Measurements from ENCODE around the gene C17orf78. TPM values are rescaled to one million over a fixed set of nuclear protein-coding genes. Genes with fewer than 3 reads are reported as not detected.

Gene C17orf78
- total and polyA plus RNA-seq, 2 of the 13 experiments (the other 11 are each of a cell fraction or from before 2014, with no cell fraction given): not detected

- TF ChIP-seq, protein P1, sequence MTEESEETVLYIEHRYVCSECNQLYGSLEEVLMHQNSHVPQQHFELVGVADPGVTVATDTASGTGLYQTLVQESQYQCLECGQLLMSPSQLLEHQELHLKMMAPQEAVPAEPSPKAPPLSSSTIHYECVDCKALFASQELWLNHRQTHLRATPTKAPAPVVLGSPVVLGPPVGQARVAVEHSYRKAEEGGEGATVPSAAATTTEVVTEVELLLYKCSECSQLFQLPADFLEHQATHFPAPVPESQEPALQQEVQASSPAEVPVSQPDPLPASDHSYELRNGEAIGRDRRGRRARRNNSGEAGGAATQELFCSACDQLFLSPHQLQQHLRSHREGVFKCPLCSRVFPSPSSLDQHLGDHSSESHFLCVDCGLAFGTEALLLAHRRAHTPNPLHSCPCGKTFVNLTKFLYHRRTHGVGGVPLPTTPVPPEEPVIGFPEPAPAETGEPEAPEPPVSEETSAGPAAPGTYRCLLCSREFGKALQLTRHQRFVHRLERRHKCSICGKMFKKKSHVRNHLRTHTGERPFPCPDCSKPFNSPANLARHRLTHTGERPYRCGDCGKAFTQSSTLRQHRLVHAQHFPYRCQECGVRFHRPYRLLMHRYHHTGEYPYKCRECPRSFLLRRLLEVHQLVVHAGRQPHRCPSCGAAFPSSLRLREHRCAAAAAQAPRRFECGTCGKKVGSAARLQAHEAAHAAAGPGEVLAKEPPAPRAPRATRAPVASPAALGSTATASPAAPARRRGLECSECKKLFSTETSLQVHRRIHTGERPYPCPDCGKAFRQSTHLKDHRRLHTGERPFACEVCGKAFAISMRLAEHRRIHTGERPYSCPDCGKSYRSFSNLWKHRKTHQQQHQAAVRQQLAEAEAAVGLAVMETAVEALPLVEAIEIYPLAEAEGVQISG (CRISPR knock-in tag; IDR thresholded peaks at IDR 0.05): no peak
- TF ChIP-seq NFRKB (IDR thresholded peaks at IDR 0.05): no peak
- TF ChIP-seq STAT6 (CRISPR knock-in tag; IDR thresholded peaks at IDR 0.05; ENCODE audit: borderline replicate concordance): no peak
- no peak for TF ChIP-seq MIXL1 (CRISPR knock-in tag; IDR thresholded peaks at IDR 0.05)
- no peak for TF ChIP-seq ZNF589 (CRISPR knock-in tag; conservative IDR thresholded peaks at IDR 0.05)
- no peak for TF ChIP-seq ATF6 (CRISPR knock-in tag; conservative IDR thresholded peaks at IDR 0.05)
- no peak for TF ChIP-seq ZBTB7A (CRISPR knock-in tag; IDR thresholded peaks at IDR 0.05)
- TF ChIP-seq ZNF703 (CRISPR knock-in tag; IDR thresholded peaks at IDR 0.05; ENCODE audit: borderline replicate concordance): no peak
- no peak for TF ChIP-seq ZNF570 (CRISPR knock-in tag; IDR thresholded peaks at IDR 0.05; ENCODE audit: borderline replicate concordance)
- 0 out of 2 replicates have a peak, but pooled peaks have one; percentile 28 for TF ChIP-seq POGZ (CRISPR knock-in tag; IDR thresholded peaks at IDR 0.05)
- TF ChIP-seq KDM2A (CRISPR knock-in tag; IDR thresholded peaks at IDR 0.05; ENCODE audit: borderline replicate concordance, low read depth): no peak
- TF ChIP-seq, protein P2, sequence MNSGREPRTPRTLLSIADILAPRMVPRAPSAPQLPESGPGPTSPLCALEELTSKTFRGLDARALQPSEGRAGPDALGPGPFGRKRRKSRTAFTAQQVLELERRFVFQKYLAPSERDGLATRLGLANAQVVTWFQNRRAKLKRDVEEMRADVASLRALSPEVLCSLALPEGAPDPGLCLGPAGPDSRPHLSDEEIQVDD (CRISPR knock-in tag; IDR thresholded peaks at IDR 0.05; ENCODE audit: borderline replicate concordance): no peak
- TF ChIP-seq ATF7 (IDR thresholded peaks at IDR 0.05): no peak
- no peak for TF ChIP-seq ATF7 (CRISPR knock-in tag; IDR thresholded peaks at IDR 0.05)
- no peak for TF ChIP-seq MXD4 (CRISPR knock-in tag; IDR thresholded peaks at IDR 0.05)
- TF ChIP-seq EEA1 (CRISPR knock-in tag; IDR thresholded peaks at IDR 0.05; ENCODE audit: borderline replicate concordance): no peak
- TF ChIP-seq IKZF4 (CRISPR knock-in tag; IDR thresholded peaks at IDR 0.05; ENCODE audit: borderline replicate concordance, low read depth, not compliant biosample characterization): no peak
- TF ChIP-seq HNRNPK (IDR thresholded peaks at IDR 0.05; ENCODE audit: low read depth, low read length, poor library complexity, severe bottlenecking): no peak
- TF ChIP-seq ZNF263 (CRISPR knock-in tag; IDR thresholded peaks at IDR 0.05): no peak
- peak; percentile 14; the same call in 1 of the 2 replicates for TF ChIP-seq CEBPB (IDR thresholded peaks at IDR 0.05; ENCODE audit: borderline replicate concordance, low read depth, low read length)
- TF ChIP-seq ZKSCAN1 (IDR thresholded peaks at IDR 0.05; ENCODE audit: low read length): no peak
These were observed 33.2 kb upstream of the C17orf78 start (continued) for GRCh38 chr17:37342589-37342988.
